Fibroblast of upper back skin (primary cell): ENCODE data around the gene NSD1.
"Not testable (repeated sequence)": the region's sequence is repeated elsewhere in the genome, so short reads cannot be mapped to it uniquely, and the experiment has no call there.

Experiments used
- DNase-seq: peaks from one replicate; pipeline ENCODE4 v3.0.0-alpha.2; 2013

The NSD1 gene

DNA sequence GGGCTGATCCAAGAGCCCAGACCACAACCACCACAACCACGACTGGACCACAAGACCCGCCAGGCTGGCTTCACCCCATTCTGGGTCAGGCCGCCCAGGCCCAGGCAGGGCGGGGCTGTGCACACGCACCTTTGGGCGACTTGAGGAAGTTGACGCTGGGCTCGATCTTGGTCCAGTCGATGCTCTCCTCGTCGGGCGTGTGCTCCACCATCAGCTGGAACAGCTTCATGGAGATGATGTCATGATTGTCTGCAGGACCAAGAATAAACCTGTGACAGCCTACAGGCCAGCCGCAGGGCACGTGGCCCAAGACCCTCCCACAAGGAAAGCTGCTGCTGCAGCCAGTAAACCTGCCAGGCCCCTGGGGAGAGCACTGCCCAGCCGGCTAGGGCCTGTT, 200.6 kb downstream of the NSD1 start:
- DNase-seq = no peak

DNA sequence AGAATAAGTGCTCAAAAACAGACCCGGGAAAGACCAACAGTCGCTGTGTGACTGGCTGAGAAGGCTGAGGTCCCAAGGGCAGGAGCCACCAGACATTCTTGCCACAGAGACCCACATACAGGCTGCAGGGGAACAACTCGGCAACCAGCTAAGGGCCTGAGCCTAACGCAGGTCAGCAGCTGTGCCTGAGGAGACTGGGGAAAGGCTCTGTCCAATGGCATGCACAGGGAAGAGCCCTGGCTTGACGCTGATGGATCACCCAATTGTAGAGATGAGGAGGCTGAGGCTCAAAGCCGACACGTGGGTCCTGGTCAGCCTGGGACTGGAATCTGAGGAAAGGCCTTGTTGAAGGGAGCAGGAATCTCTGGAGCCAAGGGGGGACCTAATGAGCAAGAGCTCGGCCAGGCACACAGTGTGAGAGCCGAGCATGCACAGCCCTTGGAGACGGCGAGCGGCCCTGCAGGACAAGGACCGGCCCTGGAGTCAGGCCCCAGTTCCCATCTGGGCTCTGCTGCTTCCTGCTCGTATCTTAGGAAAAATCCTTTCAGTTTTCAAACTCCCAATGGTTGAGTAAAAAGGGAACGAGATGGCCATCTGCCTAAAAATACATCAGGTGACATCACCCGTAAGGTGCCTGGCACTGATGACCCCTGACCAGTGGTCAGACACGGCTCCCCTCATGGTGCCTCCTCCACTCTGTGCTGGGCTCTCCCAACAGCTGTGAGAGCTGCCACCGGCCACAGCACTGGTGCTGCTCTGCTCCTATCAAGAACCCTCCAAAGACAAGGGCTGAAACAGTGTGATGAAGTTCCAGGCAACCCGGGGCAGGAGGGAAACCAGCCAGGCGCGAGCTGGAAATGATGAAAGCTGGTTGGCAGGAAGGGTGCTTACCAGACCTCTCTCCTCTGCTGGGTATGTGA, 201.5 kb downstream of the NSD1 start:
- DNase-seq = no peak

DNA sequence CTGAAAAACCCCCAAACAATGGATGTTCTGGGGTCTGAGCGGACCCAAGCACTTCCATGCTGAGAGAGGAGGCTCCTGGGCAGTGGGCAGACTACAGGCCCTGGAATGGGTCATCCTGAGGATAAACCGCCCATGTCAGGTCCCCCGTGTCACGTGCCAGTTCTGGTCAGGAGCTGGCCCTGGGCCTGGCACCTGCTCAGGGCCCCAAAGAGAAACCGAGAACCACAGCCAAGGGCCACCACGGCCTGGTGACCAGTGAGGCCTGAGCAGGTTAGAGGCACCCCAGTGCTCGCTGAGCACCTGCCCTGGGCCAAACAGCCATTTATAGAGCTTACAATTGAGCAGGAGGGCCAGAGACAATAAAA, 202.1 kb downstream of the NSD1 start:
- DNase-seq = no peak

DNA sequence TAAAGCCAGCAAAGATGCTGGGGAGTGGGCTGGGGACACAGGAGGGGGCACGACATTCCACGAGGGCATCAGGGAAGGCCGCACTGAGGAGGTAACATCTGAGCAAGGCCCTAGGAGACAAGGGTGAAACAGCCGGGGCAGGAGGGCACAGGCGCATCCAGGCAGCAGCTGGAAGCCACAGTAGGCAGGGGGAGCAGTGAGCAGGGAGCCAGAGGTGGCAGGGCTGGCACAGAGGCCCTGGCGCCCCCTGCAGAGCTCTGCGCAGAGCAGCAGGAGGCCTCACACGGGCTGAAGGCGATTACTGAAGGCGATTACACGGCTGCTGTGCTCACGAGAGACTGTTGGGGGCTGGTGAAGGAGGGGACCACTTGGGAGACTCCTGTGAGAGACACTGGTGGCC, 202.5 kb downstream of the NSD1 start:
- no peak for DNase-seq

DNA sequence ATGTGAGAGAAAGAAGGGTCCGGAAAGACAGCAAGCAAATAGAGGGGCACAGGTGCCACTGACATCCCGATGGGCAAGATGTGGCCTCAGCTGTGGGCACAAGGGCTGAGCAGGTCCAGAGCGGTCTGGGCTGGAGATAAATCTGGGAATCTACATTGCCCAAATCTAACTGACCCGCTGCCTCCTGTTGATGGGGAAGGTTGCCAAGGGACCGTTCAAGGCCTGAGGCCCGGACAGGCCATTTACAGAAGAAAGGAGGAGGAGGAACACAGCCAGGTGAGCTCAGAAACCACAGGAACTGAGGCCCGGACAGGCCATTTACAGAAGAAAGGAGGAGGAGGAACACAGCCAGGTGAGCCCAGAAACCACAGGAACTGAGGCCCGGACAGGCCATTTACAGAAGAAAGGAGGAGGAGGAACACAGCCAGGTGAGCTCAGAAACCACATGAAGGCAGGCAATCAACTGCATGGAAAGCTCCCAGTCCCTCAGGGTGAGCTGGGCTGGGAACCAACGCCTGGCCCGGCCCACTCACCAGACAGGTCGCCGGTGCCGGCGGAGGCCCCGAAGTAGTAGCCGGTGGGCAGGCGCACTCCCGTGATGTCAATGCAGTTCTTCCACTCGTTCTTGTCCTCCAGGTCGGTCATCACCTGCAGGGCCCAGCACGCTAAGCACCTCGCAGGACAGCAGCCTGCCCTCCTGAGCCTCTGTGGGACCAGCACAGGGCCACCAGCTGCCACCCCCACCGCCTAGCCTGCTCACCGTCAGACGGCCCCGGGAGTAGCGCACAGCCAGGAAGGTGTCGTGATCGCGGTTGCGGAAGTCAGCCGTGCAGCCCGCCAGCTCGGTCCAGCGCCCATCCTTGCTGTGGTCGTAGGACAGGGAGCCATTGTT, 203.3 kb downstream of the NSD1 start:
- DNase-seq = no peak

DNA sequence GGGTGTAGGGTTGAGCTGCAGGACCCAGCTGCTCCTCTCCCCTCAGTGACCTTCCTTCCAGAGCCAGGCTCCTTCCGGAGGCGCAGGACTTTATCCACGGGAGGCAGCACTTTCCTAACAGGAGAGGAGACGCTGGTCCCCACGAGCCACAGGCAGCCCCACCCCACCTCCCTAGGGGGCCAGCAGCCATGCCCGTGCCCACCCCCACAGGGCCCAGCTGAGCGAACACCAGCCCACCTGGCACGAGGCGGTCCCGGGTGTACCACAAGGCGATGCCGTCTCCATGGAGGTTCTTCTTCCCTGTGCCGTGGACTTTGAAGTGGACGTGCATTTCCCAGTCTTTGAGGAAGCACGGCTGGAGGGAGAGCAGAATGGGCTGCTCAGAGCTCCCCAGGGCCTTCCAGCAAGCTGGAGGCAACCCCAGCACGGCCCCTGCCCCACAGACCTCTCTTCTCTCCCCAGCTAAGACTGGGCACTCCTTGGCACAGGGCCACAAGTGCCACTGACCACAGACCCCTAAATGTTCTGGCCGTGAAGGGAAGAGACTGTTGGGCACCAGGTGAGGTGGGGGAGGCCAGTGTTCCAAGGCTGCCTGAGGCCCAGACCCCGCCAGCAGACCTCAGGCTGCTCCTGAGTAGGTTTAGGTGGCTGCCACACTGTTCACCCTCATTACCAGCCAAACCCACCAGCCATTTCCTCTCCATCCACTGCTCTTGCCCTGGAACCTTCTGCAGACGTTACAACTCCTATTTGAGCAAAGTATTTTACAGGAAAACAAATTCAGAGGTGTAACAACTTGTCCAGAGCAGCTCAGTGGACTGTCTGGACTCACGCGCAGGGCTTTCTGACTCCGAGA, 204.9 kb downstream of the NSD1 start:
- no peak for DNase-seq

DNA sequence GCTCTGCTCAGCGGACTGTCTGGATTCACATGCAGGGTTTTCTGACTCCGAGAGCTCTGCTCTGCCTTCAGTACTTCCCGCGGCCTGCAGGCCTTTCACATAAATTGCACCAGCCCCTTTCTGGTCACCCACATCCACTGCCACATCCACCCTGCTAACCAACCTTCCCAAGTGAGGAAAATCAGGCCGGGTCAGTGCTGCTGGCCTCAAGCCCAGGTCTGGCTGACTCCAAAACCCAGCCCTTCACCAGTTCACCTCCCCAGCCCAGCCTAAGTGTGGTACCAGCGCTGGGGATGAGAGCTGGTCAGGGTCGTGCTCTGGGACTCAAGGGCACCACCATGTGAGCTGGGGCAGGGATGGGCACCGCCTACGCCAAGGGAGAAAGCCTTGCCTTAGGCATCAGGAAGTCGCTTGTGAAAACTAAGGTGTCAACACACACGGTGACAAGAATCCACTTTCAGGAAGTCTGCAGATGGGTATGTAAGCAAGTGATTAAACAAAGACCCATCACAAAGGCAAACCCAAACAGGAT, 205.6 kb downstream of the NSD1 start:
- DNase-seq = no peak

DNA sequence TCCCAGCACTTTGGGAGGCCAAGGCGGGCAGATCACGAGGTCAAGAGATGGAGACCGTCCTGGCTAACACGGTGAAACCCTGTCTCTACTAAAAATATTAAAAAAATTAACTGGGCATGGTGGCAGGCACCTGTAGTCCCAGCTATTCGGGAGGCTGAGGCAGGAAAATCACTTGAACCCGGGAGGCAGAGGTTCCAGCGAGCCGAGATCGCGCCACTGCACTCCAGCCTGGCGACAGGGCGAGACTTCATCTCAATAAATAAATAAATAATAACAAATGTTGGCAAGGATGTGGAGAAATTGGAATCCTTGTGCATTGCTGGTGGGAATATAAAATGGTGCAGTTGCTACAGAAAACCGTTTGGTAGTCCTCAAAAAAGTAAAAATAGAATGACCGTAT, 209.4 kb downstream of the NSD1 start:
- DNase-seq = not testable (repeated sequence)

DNA sequence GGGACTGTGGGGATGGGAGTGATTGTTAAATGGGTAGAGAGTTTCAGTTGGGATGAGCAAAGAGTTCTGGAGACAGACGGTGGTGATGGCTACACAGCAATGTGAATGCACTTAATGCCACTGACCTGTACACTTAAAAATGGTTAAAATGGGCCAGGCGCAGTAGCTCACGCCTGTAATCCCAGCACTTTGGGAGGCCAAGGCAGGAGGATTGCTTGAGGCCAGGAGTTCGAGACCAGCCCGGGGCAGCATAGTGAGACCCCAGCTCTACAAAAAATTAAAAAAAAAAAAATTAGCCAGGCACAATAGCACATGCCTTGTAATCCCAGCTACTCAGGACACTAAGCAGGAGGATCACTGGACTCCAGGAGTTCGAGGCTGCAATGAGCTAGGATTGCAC, 210.2 kb downstream of the NSD1 start:
- no peak for DNase-seq

DNA sequence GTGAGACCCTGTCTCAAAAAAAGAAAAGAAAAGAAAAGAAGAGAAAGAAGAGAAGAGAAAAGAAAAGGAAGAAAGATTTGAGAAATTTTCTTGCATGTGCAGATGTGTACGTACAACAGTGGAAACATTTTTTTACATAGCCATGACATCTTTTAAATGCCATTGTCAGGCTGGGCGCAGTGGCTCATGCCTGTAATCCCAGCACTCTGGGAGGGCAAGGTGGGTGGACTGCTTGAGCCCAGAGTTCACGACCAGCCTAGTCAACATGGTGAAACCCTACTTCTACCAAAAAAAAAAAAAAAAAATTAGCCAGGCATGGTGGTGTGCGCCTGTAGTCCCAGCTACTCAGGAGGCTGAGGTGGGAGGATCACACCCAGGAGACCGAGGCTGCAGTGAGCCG, 211.3 kb downstream of the NSD1 start:
- no peak for DNase-seq

DNA sequence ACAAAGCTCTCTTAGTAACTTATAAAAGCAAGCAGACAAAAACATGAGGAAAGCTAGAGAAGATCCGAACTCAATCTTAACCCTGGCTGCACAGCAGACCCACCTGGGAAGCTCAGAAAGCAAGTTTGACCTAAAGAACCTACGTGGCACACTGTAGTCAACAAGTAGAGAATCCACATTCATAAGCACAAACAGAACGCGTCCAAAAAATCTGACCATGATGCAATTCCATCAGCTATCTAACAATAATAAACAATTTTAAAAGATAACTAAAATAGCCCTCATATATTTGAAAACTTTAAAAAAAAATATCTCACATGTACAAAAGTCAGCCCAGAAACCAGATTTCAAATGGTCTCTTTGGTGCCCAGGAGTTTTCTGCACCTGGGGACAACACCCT, 213.2 kb downstream of the NSD1 start:
- DNase-seq = no peak

DNA sequence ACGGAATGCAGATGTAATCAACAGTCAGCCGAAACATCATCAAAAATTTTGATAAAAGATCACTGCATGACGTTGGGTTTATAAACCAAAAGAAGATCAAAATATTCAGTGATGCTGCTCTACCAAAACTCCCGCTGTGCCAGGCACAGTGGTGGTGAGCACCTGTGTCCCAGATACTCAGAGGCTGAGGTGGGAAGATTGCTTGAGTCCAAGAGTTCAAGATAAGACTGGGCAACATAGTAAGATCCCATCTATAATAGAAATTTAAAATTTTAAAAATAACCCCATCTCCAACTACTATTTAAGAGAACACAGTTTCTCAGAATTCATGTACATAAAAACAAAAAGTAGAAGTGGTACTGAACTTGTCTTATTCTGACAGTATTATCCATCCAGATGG, 214.1 kb downstream of the NSD1 start:
- DNase-seq = no peak

DNA sequence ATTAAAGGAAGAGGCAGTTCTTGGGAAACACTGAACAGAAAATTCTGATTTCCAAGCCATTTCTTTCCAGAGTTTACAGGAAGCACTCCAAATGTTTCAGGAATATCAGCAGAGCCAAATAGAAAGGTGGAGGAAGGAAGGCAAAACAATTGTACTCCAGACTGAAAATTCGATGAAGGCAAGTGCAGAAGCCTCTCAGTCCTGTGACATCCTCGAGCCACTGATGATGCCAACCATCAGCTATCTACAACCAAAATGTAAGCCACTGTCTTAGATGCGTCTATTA, 215.7 kb downstream of the NSD1 start:
- DNase-seq = no peak

DNA sequence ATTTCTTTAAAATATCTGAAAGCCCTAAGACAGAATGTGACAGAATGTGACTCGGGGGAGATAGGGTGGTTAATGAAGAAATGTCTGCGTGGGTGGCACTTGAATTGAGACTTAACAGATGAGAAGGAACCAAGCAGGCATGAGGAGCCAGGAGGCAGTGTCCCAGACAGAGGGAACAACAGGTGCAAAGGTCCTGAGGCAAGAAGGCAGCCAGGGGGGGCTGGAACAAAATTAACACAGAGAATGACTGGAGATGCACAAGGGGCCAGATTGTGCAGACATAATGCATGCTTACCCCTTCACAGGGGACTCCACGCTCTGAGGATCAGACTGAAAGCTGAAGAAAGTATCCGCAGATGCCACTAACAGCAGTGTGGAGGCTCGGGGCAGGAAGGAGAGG, 216.2 kb downstream of the NSD1 start:
- no peak for DNase-seq
